HCT116 (cell line): ENCODE measurements around the gene ASB10. TPM values are rescaled to one million over a fixed set of nuclear protein-coding genes. Genes with fewer than 3 reads are reported as not detected.

ENCODE experiments used
- ATAC-seq: fragments of 200-7000 bp; cut with Tn5 transposase; 2 replicates; pipeline ENCODE4 v1.9.1; 2020; ENCODE audit warnings: mild to moderate bottlenecking, moderate library complexity
- BruUV-seq: library from RNA; stranded (reverse); fragments of 400-500 nt; replicated peaks from 2 replicates; lab custom pipeline; 2021; lab: Mats Ljungman, UMichigan
- CTCF ChIA-PET: fragments of 300-600 bp; sonication (Branson Sonifier 250); formaldehyde crosslinking; loops from one replicate; lab custom pipeline; 2021; ENCODE audit warnings: antibody characterized with exemption; lab: Charles Lee
- POLR2A ChIA-PET: fragments of 300-600, 350-600 bp; sonication (Branson Sonifier 250); formaldehyde crosslinking; loops from one replicate; lab custom pipeline; 2021; ENCODE audit warnings: antibody characterized with exemption; lab: Charles Lee
- RAD21 ChIA-PET, 2 experiments: fragments of 300-600 bp; sonication (Branson Sonifier 250); formaldehyde crosslinking; loops; one replicate each; lab custom pipeline; 2023; ENCODE audit warnings: low total read pairs in 2 of 2; ENCODE audit not compliant: uncharacterized antibody in 2 of 2, unreplicated experiment in 2 of 2, low non-redundant PET in 1 of 2; lab: Charles Lee
- DNase-seq: peaks from one replicate; pipeline ENCODE4 v3.0.0-alpha.2; 2010; ENCODE audit warnings: low read depth, low spot score
- H2AFZ ChIP-seq: fragments of 200-600 bp; shearing (Covaris generic), sonication (generic); 2 replicates; pipeline ENCODE4 v1.6.1; 2017; ENCODE audit warnings: low read depth, mixed run types, mixed read lengths, antibody characterized with exemption, low read length; ENCODE audit not compliant: poor library complexity, severe bottlenecking
- H3K27ac ChIP-seq: 2 replicates; pipeline ENCODE4 v1.5.1; 2012; ENCODE audit warnings: low read depth, low read length
- H3K27me3 ChIP-seq: fragments of 200-600 bp; sonication (generic); 2 replicates; pipeline ENCODE4 v1.6.1; 2016; ENCODE audit warnings: mixed run types, low read length, mixed read lengths; ENCODE audit not compliant: insufficient read depth
- H3K36me3 ChIP-seq, 2 experiments: fragments of 200-500 bp in 1 of 2; fragments of 200-600 bp in 1 of 2; sonication (Bioruptor generic) in 1 of 2; sonication (generic) in 1 of 2; 2 replicates each; pipeline versions ENCODE4 v1.5.1 to v1.6.1; 2014 to 2016; ENCODE audit warnings: low read length in 2 of 2, inconsistent platforms in 1 of 2, mixed read lengths in 1 of 2, mixed run types in 1 of 2; ENCODE audit not compliant: insufficient read depth in 2 of 2, control insufficient read depth in 1 of 2
- H3K4me1 ChIP-seq, 2 experiments: fragments of 200-600 bp in 1 of 2; sonication (generic) in 1 of 2; 2 replicates each; pipeline versions ENCODE4 v1.5.1 to v1.6.1; 2012 to 2017; ENCODE audit warnings: low read length in 2 of 2, inconsistent platforms in 1 of 2, mild to moderate bottlenecking in 1 of 2, mixed read lengths in 1 of 2, mixed run types in 1 of 2, moderate library complexity in 1 of 2; ENCODE audit not compliant: insufficient read depth in 2 of 2, control insufficient read depth in 1 of 2
- H3K4me2 ChIP-seq: fragments of 200-600 bp; sonication (generic); 2 replicates; pipeline ENCODE4 v1.6.1; 2017; ENCODE audit warnings: mixed run types, low read length, mixed read lengths
- H3K4me3 ChIP-seq, 2 experiments: fragments of 200-600 bp in 1 of 2; sonication (generic) in 1 of 2; replicated peaks in 1 of 2; 2 replicates each; pipeline ENCODE4 v1.5.1; 2011 to 2016; ENCODE audit warnings: low read length in 2 of 2, control low read depth in 1 of 2, low read depth in 1 of 2, mild to moderate bottlenecking in 1 of 2, mixed read lengths in 1 of 2, mixed run types in 1 of 2
- H3K79me2 ChIP-seq: fragments of 200-600 bp; sonication (generic); 2 replicates; pipeline ENCODE4 v1.6.1; 2017; ENCODE audit warnings: mild to moderate bottlenecking, mixed run types, low read length, moderate library complexity, mixed read lengths; ENCODE audit not compliant: insufficient read depth
- H3K9ac ChIP-seq: fragments of 200-600 bp; sonication (generic); 2 replicates; pipeline ENCODE4 v1.6.1; 2016; ENCODE audit warnings: low read length, mixed read lengths
- H3K9me2 ChIP-seq: fragments of 200-600 bp; sonication (generic), shearing (Covaris generic); 2 replicates; pipeline ENCODE4 v1.6.1; 2017; ENCODE audit warnings: mixed run types, mild to moderate bottlenecking, moderate library complexity; ENCODE audit not compliant: insufficient read depth
- H3K9me3 ChIP-seq, 2 experiments: fragments of 200-500 bp in 1 of 2; fragments of 200-600 bp in 1 of 2; sonication (Bioruptor generic) in 1 of 2; sonication (generic) in 1 of 2; 2 replicates each; pipeline ENCODE4 v1.6.1; 2014 to 2017; ENCODE audit warnings: low read length in 2 of 2, mixed read lengths in 2 of 2, inconsistent platforms in 1 of 2, low read depth in 1 of 2, mild to moderate bottlenecking in 1 of 2, mixed run types in 1 of 2, moderate library complexity in 1 of 2; ENCODE audit not compliant: control insufficient read depth in 1 of 2, insufficient read depth in 1 of 2
- H4K20me1 ChIP-seq: fragments of 200-600 bp; sonication (generic), shearing (Covaris generic); 2 replicates; pipeline ENCODE4 v1.6.1; 2017; ENCODE audit warnings: mixed run types, mild to moderate bottlenecking, moderate library complexity; ENCODE audit not compliant: insufficient read depth
- ATF3 ChIP-seq: IDR thresholded peaks from 2 replicates; pipeline ENCODE4 v1.6.1; 2012
- CEBPB ChIP-seq: IDR thresholded peaks from 2 replicates; pipeline ENCODE4 v1.6.1; 2012; ENCODE audit warnings: low read depth
- EZH2phosphoT487 ChIP-seq: fragments of 200-600 bp; IDR thresholded peaks from 2 replicates; pipeline ENCODE4 v1.6.1; 2018; ENCODE audit warnings: antibody characterized with exemption, borderline replicate concordance
- JUND ChIP-seq: IDR thresholded peaks from 2 replicates; pipeline ENCODE4 v1.6.1; 2012
- MAX ChIP-seq: IDR thresholded peaks from 2 replicates; pipeline ENCODE4 v1.6.1; 2012
- POLR2AphosphoS5 ChIP-seq: IDR thresholded peaks from 2 replicates; pipeline ENCODE4 v1.6.1; 2011; ENCODE audit warnings: mild to moderate bottlenecking, low read depth, low read length, moderate library complexity
- RAD21 ChIP-seq: IDR thresholded peaks from 2 replicates; pipeline ENCODE4 v1.6.1; 2012; ENCODE audit warnings: low read depth, mild to moderate bottlenecking
- SIN3A ChIP-seq: IDR thresholded peaks from 2 replicates; pipeline ENCODE4 v1.6.1; 2012; ENCODE audit warnings: low read depth
- SRF ChIP-seq: IDR thresholded peaks from 2 replicates; pipeline ENCODE4 v1.6.1; 2012; ENCODE audit warnings: low read depth
- TCF7L2 ChIP-seq: IDR thresholded peaks from 2 replicates; pipeline ENCODE4 v1.7.0; 2011; ENCODE audit warnings: borderline replicate concordance, inconsistent platforms; ENCODE audit not compliant: insufficient read depth, insufficient read length; ENCODE audit errors: extremely low read depth
- YY1 ChIP-seq: IDR thresholded peaks from 2 replicates; pipeline ENCODE4 v1.6.1; 2011; ENCODE audit warnings: low read length, low read depth, moderate library complexity, mild to moderate bottlenecking; ENCODE audit not compliant: insufficient replicate concordance; ENCODE audit errors: extremely low read depth
- ZFX ChIP-seq: fragments of 450-650 bp; IDR thresholded peaks from 2 replicates; pipeline ENCODE4 v1.6.1; 2017
- ZNF274 ChIP-seq: fragments of 200-500 bp; sonication (Bioruptor generic); IDR thresholded peaks from 2 replicates; pipeline ENCODE4 v1.6.1; 2014; ENCODE audit warnings: mild to moderate bottlenecking, low read depth, low read length, inconsistent platforms
- intact Hi-C: fragments of 100-400 bp; cut with micrococcal nuclease; formaldehyde crosslinking; loops from 2 replicates; pipeline ENCODE4 v1.10.0; 2022
- total RNA-seq: library from RNA; stranded (reverse); gene quantifications from one replicate; pipeline ENCODE4 v1.2.1, GENCODE V29; 2021; ENCODE audit not compliant: unreplicated experiment

ASB10 gene
- total RNA-seq, 1 experiment from 2014 or later = not detected

- intact Hi-C loops = loop anchor here (5.0 kb wide), 1 partner anchor 397 kb away; no protein-coding TSS in a partner anchor
- H3K4me2 ChIP-seq = no peak overlapping the region
- no peak overlapping the region for H3K4me3 ChIP-seq
- DNase-seq = no peak
- BruUV-seq = no TSS peak
- ATAC-seq = no peak
- H3K9me3 ChIP-seq = peaks cover 0 to 8% of the 10 kb centered on the region in 2 experiments; a peak in 1 of 4 replicates
- H2AFZ ChIP-seq = no peak overlapping the region
- H3K9ac ChIP-seq = no peak overlapping the region
- no peaks in the 10 kb centered on the region for H3K36me3 ChIP-seq
- RAD21 ChIA-PET = no interaction called here
- CTCF ChIA-PET = no interaction called here
- H4K20me1 ChIP-seq = no peaks in the 10 kb centered on the region
- H3K9me2 ChIP-seq = no peaks in the 10 kb centered on the region
- H3K4me1 ChIP-seq = no peaks in the 10 kb centered on the region
- H3K27ac ChIP-seq = no peak overlapping the region
- POLR2A ChIA-PET = no interaction called here
- no peaks in the 10 kb centered on the region for H3K79me2 ChIP-seq
- no peaks in the 10 kb centered on the region for H3K27me3 ChIP-seq
- TF ChIP-seq ATF3 = no peak
- no peak for TF ChIP-seq MAX
- no peak for TF ChIP-seq ZNF274
- TF ChIP-seq CEBPB = no peak
- TF ChIP-seq TCF7L2 = no peak
- no peak for TF ChIP-seq SRF
- no peak for TF ChIP-seq EZH2phosphoT487
- no peak for TF ChIP-seq RAD21
- no peak for TF ChIP-seq ZFX
- no peak for TF ChIP-seq JUND
- no peak for TF ChIP-seq POLR2AphosphoS5
- no peak for TF ChIP-seq SIN3A
- no peak for TF ChIP-seq YY1
Measured at GRCh38 chr7:151174246-151175046, 12.6 kb downstream of the ASB10 start.
